Measurements from ENCODE around the gene NFATC1. TPM values are rescaled to one million over a fixed set of nuclear protein-coding genes. Genes with fewer than 3 reads are reported as not detected.

Gene NFATC1
- total and polyA plus RNA-seq, 2 donors, result 5.4 to 23.8 TPM

DNA sequence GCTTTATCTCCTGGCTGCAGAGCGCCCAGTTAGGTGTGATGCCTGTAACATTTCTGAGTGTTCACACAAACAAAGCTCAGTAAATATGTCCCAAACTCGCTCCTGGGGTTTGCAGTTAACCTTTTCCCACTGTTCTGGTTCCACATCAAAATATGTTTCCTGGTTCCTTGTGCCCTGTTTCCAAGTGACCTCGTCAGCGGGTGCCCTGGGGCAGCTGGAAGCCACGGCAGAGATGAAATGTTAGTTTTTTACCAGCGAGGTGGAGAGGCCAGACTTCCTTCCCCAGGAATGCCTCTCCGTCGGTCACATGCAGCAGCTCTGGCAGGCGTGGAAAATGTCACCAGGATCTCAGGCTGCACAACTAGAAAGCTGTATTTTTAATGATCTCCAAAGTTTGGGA is 18.2 kb downstream of the NFATC1 start:
- Histone ChIP-seq H3K27ac (ENCODE audit: low read depth in 1 of 2, low read length in 1 of 2) (no peak overlapping the region), H3K27me3 (ENCODE audit: control insufficient read depth in 2 of 2, insufficient read depth in 1 of 2, low read length in 1 of 2) (no peaks in the 10 kb centered on the region), H3K4me1 (ENCODE audit: control insufficient read depth in 2 of 2, insufficient read depth in 2 of 2, low read length in 2 of 2) (no peaks in the 10 kb centered on the region), H3K36me3 (ENCODE audit: control insufficient read depth in 2 of 2, insufficient read depth in 2 of 2, low read length in 1 of 2) (peaks cover 21 to 60% of the 10 kb centered on the region in 2 donors), H3K9me3 (ENCODE audit: control insufficient read depth in 2 of 2, insufficient read depth in 1 of 2, low read length in 1 of 2) (no peaks in the 10 kb centered on the region), H3K4me3 (ENCODE audit: low read length in 2 of 2) (no peak overlapping the region)
- 95% methylated on average over 9 of the region's 9 CpGs for WGBS
- no peak for DNase-seq (ENCODE audit: low read depth in 6 of 9, low spot score in 9 of 9)

DNA sequence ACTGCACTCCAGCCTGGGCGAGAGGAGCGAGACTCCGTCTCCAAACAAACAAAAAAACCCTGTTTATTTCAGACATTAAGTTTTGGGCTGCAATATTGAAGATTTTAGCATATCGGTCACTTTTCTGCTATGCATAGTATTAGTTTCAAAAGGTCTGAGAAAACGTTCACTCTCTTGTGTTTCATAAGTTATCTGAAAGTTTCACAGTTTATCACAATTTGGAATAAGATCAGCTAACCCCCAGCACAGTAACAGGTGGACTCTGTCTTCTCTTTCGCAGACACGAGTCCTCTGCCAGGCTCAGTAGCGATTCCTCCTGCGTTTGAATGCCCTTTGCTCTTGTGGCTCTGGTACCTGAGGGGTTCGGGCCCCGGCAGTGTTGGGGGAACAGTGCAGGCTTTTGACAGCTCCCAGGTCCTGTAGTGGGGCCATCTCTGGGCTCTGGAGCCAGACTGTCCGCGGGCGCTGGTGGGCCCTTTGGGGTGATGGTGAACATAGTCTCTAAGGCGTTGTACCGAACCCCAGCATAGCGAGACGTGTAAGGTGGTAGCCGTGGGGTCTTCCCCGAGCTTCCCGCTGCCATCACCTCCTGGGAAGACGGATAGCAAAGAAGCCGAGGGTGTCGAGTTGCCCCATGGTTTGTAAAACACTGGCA is 20.4 kb downstream of the NFATC1 start:
- H3K4me1 ChIP-seq (ENCODE audit: control insufficient read depth in 2 of 2, insufficient read depth in 2 of 2, low read length in 2 of 2), result peaks cover 0 to 2% of the 10 kb centered on the region in 2 donors
- 93% methylated on average over 24 of the region's 24 CpGs for WGBS

DNA sequence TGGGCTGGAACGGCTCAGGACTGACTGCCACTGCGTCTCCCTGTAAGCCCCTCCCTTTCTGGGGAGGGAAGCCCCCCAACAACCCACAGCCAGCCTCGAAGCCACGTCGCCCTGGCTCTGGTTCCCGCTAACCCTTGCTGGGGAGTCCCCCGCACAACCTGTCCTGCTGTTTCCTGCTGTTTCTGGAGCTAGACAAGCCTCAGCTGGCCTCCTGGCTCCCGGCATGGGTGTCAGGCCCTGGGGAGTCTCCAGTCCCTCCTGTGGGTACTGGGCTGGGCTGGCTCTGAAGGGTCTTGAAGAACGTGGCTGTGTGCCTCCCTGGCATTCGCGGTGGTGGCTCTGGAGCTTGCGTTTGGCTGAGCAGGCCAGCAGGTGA is 20.9 kb downstream of the NFATC1 start:
- WGBS, result 89% methylated on average over 12 of the region's 12 CpGs
- Histone ChIP-seq H3K27ac (ENCODE audit: low read depth in 1 of 2, low read length in 1 of 2) (no peak overlapping the region), H3K36me3 (ENCODE audit: control insufficient read depth in 2 of 2, insufficient read depth in 2 of 2, low read length in 1 of 2) (peaks cover 23 to 57% of the 10 kb centered on the region in 2 donors), H3K9me3 (ENCODE audit: control insufficient read depth in 2 of 2, insufficient read depth in 1 of 2, low read length in 1 of 2) (no peaks in the 10 kb centered on the region), H3K27me3 (ENCODE audit: control insufficient read depth in 2 of 2, insufficient read depth in 1 of 2, low read length in 1 of 2) (no peaks in the 10 kb centered on the region), H3K4me3 (ENCODE audit: low read length in 2 of 2) (no peak overlapping the region), H3K4me1 (ENCODE audit: control insufficient read depth in 2 of 2, insufficient read depth in 2 of 2, low read length in 2 of 2) (peaks cover 0 to 6% of the 10 kb centered on the region in 2 donors)
- no peak for DNase-seq (ENCODE audit: low read depth in 6 of 9, low spot score in 9 of 9)

More for the DNA sequence above, 20.4 kb downstream of the NFATC1 start:
- no peak for DNase-seq (ENCODE audit: low read depth in 6 of 9, low spot score in 9 of 9)
- Histone ChIP-seq H3K27ac (ENCODE audit: low read depth in 1 of 2, low read length in 1 of 2) (no peak overlapping the region), H3K36me3 (ENCODE audit: control insufficient read depth in 2 of 2, insufficient read depth in 2 of 2, low read length in 1 of 2) (peaks cover 21 to 60% of the 10 kb centered on the region in 2 donors), H3K9me3 (ENCODE audit: control insufficient read depth in 2 of 2, insufficient read depth in 1 of 2, low read length in 1 of 2) (no peaks in the 10 kb centered on the region), H3K4me3 (ENCODE audit: low read length in 2 of 2) (no peak overlapping the region), H3K27me3 (ENCODE audit: control insufficient read depth in 2 of 2, insufficient read depth in 1 of 2, low read length in 1 of 2) (no peaks in the 10 kb centered on the region)

DNA sequence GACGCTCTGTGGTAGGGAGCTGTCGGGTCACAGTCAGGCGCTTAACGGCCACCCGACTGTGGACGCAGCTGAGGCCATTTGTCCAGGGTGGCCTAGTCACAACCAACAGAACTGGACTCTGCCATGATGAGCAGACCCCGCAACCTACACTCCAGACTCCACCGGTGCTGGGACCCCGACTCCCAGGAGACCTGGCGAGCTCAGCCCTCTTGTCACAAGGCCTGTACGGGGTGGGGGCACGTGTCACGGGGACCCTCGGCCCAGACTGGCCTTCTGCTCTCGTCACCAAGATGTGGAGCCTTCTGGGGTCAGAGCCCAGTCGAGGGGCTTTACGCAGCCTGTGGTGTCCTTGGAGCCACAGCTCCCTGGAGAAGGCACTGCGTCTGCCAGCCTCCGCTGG is 22.5 kb downstream of the NFATC1 start:
- Histone ChIP-seq H3K9me3 (ENCODE audit: control insufficient read depth in 2 of 2, insufficient read depth in 1 of 2, low read length in 1 of 2) (no peaks in the 10 kb centered on the region), H3K36me3 (ENCODE audit: control insufficient read depth in 2 of 2, insufficient read depth in 2 of 2, low read length in 1 of 2) (peaks cover 19 to 49% of the 10 kb centered on the region in 2 donors), H3K4me1 (ENCODE audit: control insufficient read depth in 2 of 2, insufficient read depth in 2 of 2, low read length in 2 of 2) (peaks cover 0 to 8% of the 10 kb centered on the region in 2 donors), H3K27me3 (ENCODE audit: control insufficient read depth in 2 of 2, insufficient read depth in 1 of 2, low read length in 1 of 2) (no peaks in the 10 kb centered on the region), H3K27ac (ENCODE audit: low read depth in 1 of 2, low read length in 1 of 2) (no peak overlapping the region), H3K4me3 (ENCODE audit: low read length in 2 of 2) (no peak overlapping the region)
- no peak for DNase-seq (ENCODE audit: low read depth in 6 of 9, low spot score in 9 of 9)
- 98% methylated on average over 19 of the region's 19 CpGs for WGBS

DNA sequence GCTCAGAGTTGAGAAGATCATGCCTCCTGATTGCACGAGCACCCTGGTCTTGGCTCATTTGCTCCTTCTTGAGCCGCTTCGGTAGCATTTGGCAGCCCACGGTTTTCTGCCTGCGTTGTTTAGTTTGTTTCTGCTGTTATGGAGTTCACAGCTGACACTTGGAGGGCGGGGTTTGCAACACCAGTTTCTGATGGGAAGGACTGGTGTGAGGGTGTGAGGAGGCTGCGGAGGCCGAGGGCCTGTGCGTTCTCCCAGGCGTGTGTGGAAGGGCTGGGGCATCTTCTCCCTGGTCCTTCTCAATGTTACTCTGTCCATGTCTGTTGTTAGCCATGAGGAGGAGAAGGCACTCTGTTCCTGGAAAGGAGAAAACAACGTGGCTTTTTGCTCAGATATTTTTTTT is 22.9 kb downstream of the NFATC1 start:
- WGBS, result 94% methylated on average over 11 of the region's 11 CpGs
- no peak overlapping the region for H3K27ac ChIP-seq (ENCODE audit: low read depth in 1 of 2, low read length in 1 of 2)
- no peaks in the 10 kb centered on the region for H3K27me3 ChIP-seq (ENCODE audit: control insufficient read depth in 2 of 2, insufficient read depth in 1 of 2, low read length in 1 of 2)
- H3K9me3 ChIP-seq (ENCODE audit: control insufficient read depth in 2 of 2, insufficient read depth in 1 of 2, low read length in 1 of 2), result no peaks in the 10 kb centered on the region
- peaks cover 16 to 47% of the 10 kb centered on the region in 2 donors for H3K36me3 ChIP-seq (ENCODE audit: control insufficient read depth in 2 of 2, insufficient read depth in 2 of 2, low read length in 1 of 2)
- no peak overlapping the region for H3K4me3 ChIP-seq (ENCODE audit: low read length in 2 of 2)
- no peak for DNase-seq (ENCODE audit: low read depth in 6 of 9, low spot score in 9 of 9)
- H3K4me1 ChIP-seq (ENCODE audit: control insufficient read depth in 2 of 2, insufficient read depth in 2 of 2, low read length in 2 of 2), result peaks cover 0 to 8% of the 10 kb centered on the region in 2 donors

DNA sequence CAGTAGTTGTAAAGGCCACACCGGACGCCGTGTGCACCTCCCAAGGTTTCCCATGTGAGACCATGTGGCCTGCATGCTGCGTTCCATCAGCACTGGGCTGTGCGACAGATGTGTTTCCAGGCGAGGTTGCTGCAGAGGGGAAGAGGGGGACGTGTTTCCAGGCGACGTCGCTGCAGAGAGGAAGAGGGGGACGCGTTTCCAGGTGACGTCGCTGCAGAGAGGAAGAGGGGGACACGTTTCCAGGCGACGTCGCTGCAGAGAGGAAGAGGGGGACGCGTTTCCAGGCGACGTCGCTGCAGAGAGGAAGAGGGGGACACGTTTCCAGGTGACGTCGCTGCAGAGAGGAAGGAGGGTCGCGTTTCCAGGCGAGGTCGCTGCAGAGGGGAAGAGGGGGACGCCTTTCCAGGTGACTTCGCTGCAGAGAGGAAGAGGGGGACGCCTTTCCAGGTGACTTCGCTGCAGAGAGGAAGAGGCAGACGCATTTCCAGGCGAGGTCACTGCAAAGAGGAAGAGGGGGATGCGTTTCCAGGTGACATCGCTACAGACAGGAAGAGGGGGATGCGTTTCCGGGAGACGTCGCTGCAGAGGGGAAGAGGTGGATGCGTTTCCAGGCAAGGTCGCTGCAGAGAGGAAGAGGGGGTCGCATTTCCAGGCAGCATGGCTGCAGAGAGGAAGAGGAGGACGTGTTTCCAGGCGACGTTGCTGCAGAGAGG is 24.5 kb downstream of the NFATC1 start:
- Histone ChIP-seq H3K4me3 (ENCODE audit: low read length in 2 of 2) (no peak overlapping the region), H3K27ac (ENCODE audit: low read depth in 1 of 2, low read length in 1 of 2) (no peak overlapping the region), H3K36me3 (ENCODE audit: control insufficient read depth in 2 of 2, insufficient read depth in 2 of 2, low read length in 1 of 2) (peaks cover 10 to 33% of the 10 kb centered on the region in 2 donors), H3K27me3 (ENCODE audit: control insufficient read depth in 2 of 2, insufficient read depth in 1 of 2, low read length in 1 of 2) (no peaks in the 10 kb centered on the region), H3K9me3 (ENCODE audit: control insufficient read depth in 2 of 2, insufficient read depth in 1 of 2, low read length in 1 of 2) (no peaks in the 10 kb centered on the region), H3K4me1 (ENCODE audit: control insufficient read depth in 2 of 2, insufficient read depth in 2 of 2, low read length in 2 of 2) (peaks cover 0 to 8% of the 10 kb centered on the region in 2 donors)
- 98% methylated on average over 48 of the region's 48 CpGs for WGBS
- no peak for DNase-seq (ENCODE audit: low read depth in 6 of 9, low spot score in 9 of 9)

DNA sequence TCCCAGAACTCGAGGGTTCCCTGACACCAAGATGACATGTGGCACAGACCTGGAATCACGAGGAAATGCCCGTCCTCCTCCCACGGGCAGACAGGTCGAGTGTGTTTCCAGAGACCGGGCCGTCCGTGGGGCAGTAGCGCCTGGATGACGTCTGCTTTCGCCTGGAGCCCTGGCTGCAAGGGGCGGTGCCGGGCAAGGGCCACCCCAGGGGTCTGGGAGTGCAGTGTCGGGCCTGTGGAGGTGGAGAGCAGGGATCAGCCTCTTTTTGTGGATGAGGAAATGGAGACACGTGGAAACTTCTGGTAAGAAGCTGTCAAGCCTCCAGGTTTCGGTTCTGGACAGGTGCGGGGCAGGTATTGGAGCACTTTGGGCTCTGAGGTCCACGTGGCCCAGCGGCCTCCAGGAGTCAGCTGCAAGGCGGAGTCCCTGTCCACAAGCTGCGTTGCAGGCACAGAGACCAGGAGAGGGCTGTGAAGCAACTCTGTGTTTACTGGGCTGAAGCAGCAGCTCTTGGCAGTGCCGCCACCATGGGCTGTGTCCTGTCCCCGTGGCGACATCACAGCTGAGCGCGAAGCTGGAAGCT is 25.6 kb downstream of the NFATC1 start:
- Histone ChIP-seq H3K27me3 (ENCODE audit: control insufficient read depth in 2 of 2, insufficient read depth in 1 of 2, low read length in 1 of 2) (no peaks in the 10 kb centered on the region), H3K9me3 (ENCODE audit: control insufficient read depth in 2 of 2, insufficient read depth in 1 of 2, low read length in 1 of 2) (no peaks in the 10 kb centered on the region), H3K4me1 (ENCODE audit: control insufficient read depth in 2 of 2, insufficient read depth in 2 of 2, low read length in 2 of 2) (peaks cover 0 to 8% of the 10 kb centered on the region in 2 donors), H3K36me3 (ENCODE audit: control insufficient read depth in 2 of 2, insufficient read depth in 2 of 2, low read length in 1 of 2) (peaks cover 10 to 39% of the 10 kb centered on the region in 2 donors), H3K4me3 (ENCODE audit: low read length in 2 of 2) (no peak overlapping the region), H3K27ac (ENCODE audit: low read depth in 1 of 2, low read length in 1 of 2) (no peak overlapping the region)
- no peak for DNase-seq (ENCODE audit: low read depth in 6 of 9, low spot score in 9 of 9)
- WGBS, result 96% methylated on average over 26 of the region's 26 CpGs

DNA sequence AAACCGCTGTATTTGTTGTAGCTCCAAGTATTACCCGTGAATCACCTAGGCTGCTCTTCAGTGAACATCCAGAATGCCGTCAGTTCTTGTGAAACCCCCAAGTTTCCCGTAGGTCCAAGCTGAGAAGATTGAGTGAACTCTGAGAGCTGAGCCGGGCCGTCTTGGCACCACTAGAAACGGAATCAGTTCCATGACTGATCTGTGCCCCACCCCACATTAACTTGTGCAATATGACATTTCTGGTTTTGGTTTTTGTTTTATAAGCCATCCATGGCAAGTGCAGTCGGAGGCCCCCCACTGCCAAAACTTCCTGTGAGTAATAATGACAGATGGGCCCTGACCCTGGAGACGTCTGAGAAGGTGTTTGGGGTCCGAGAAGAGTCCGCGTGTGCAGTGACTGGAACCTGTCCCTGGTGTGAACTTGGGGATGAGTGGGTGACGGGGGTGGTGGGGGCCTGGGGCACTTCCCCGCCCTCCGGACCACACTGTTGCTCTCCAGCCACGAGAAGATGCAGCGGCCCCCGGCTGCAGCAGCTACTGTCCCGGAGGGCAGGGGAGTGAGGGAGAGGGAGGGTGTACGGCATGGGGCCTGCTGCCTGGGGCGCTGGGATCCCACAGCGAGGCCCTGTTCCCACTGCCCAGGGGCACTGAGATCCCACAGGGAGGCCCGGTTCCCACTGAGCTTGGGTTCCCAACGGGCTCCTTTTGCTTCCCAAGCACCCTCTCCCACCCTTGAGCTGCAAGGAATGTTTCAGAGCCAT is 26.5 kb downstream of the NFATC1 start:
- Histone ChIP-seq H3K27me3 (ENCODE audit: control insufficient read depth in 2 of 2, insufficient read depth in 1 of 2, low read length in 1 of 2) (no peaks in the 10 kb centered on the region), H3K9me3 (ENCODE audit: control insufficient read depth in 2 of 2, insufficient read depth in 1 of 2, low read length in 1 of 2) (no peaks in the 10 kb centered on the region), H3K4me3 (ENCODE audit: low read length in 2 of 2) (no peak overlapping the region), H3K36me3 (ENCODE audit: control insufficient read depth in 2 of 2, insufficient read depth in 2 of 2, low read length in 1 of 2) (peaks cover 10 to 45% of the 10 kb centered on the region in 2 donors), H3K4me1 (ENCODE audit: control insufficient read depth in 2 of 2, insufficient read depth in 2 of 2, low read length in 2 of 2) (peaks cover 0 to 8% of the 10 kb centered on the region in 2 donors), H3K27ac (ENCODE audit: low read depth in 1 of 2, low read length in 1 of 2) (no peak overlapping the region)
- WGBS, result 95% methylated on average over 24 of the region's 24 CpGs
- no peak for DNase-seq (ENCODE audit: low read depth in 6 of 9, low spot score in 9 of 9)

DNA sequence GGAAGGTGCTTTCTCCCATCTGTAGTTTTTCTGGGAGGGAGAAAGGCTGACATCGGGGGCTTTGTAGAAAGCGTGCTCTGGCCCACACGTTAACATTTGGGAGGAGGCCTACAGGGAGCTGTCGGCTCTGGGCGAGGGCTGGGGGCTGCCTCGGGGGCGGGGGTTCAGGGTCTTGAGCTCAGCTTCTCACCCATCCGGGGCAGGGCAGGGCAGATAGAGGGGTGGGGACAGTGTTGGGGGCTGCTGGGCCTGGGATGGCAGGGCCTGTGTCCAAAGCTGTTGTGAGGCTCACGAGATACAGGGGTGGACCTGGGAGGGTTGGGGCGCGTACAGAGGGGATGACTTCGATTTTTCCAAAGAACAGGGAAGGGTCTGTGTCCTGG is 27.0 kb downstream of the NFATC1 start:
- H3K4me1 ChIP-seq (ENCODE audit: control insufficient read depth in 2 of 2, insufficient read depth in 2 of 2, low read length in 2 of 2), result peaks cover 0 to 8% of the 10 kb centered on the region in 2 donors
- no peaks in the 10 kb centered on the region for H3K9me3 ChIP-seq (ENCODE audit: control insufficient read depth in 2 of 2, insufficient read depth in 1 of 2, low read length in 1 of 2)
- peaks cover 10 to 44% of the 10 kb centered on the region in 2 donors for H3K36me3 ChIP-seq (ENCODE audit: control insufficient read depth in 2 of 2, insufficient read depth in 2 of 2, low read length in 1 of 2)

More for the DNA sequence above, 27.0 kb downstream of the NFATC1 start:
- no peak overlapping the region for H3K27ac ChIP-seq (ENCODE audit: low read depth in 1 of 2, low read length in 1 of 2)
- no peak for DNase-seq (ENCODE audit: low read depth in 6 of 9, low spot score in 9 of 9)
- no peak overlapping the region for H3K4me3 ChIP-seq (ENCODE audit: low read length in 2 of 2)
- H3K27me3 ChIP-seq (ENCODE audit: control insufficient read depth in 2 of 2, insufficient read depth in 1 of 2, low read length in 1 of 2), result no peaks in the 10 kb centered on the region
- 95% methylated on average over 12 of the region's 12 CpGs for WGBS
